K562 (cell line): ENCODE measurements around the gene TOMM6. TPM values are rescaled to one million over a fixed set of nuclear protein-coding genes. Genes with fewer than 3 reads are reported as not detected.
A peak's percentile ranks its signal among the peaks of the same experiment; 100 is the strongest.

ENCODE experiments used
- BCOR ChIP-seq: fragments of 450-650 bp; IDR thresholded peaks from 2 replicates; pipeline ENCODE4 v1.6.1; 2016
- L3MBTL2 ChIP-seq: fragments of 450-650 bp; IDR thresholded peaks from 2 replicates; pipeline ENCODE4 v1.6.1; 2016; ENCODE audit warnings: mild to moderate bottlenecking, moderate library complexity
- MCM7 ChIP-seq, 2 experiments: fragments of 450-650 bp; IDR thresholded peaks; 2 replicates each; pipeline ENCODE4 v1.6.1; 2016 to 2018
- MIER1 ChIP-seq: fragments of 450-650 bp; IDR thresholded peaks from 2 replicates; pipeline ENCODE4 v1.6.1; 2016; ENCODE audit warnings: antibody characterized with exemption, mild to moderate bottlenecking, low read depth
- POU5F1 ChIP-seq: fragments of 150-350 bp; IDR thresholded peaks from 2 replicates; pipeline ENCODE4 v1.6.1; 2014; ENCODE audit warnings: borderline replicate concordance, low read length, low read depth, mild to moderate bottlenecking; ENCODE audit not compliant: partially characterized antibody
- SMAD3 ChIP-seq: fragments of 450-650 bp; formaldehyde crosslinking; conservative IDR thresholded peaks from 2 replicates; pipeline ENCODE4 v1.4.0; 2020; ENCODE audit warnings: mild to moderate bottlenecking
- XRCC4 ChIP-seq: IDR thresholded peaks from one replicate; pipeline ENCODE4 v1.6.1; 2011; ENCODE audit not compliant: insufficient read depth, insufficient read length; ENCODE audit errors: extremely low read depth
- ZNF175 ChIP-seq: fragments of 200-800 bp; sonication (Bioruptor generic); IDR thresholded peaks from 2 replicates; pipeline ENCODE4 v1.6.1; 2016; ENCODE audit warnings: low read depth, mild to moderate bottlenecking, missing genetic modification characterization, missing compliant biosample characterization
- ZNF695 ChIP-seq: fragments of 450-650 bp; formaldehyde crosslinking; IDR thresholded peaks from 2 replicates; pipeline ENCODE4 v1.4.0; 2020; ENCODE audit warnings: mild to moderate bottlenecking, moderate library complexity
- ZNF778 ChIP-seq: fragments of 450-650 bp; formaldehyde crosslinking; IDR thresholded peaks from 2 replicates; pipeline ENCODE4 v1.4.0; 2020; ENCODE audit warnings: mild to moderate bottlenecking, moderate library complexity
- polyA plus RNA-seq, 8 experiments: library from polyadenylated mRNA; depleted of rRNA in 4 of 8; stranded (reverse) in 5 of 8; unstranded in 3 of 8; fragments of >200 nt; fragmentation: Nextera tagmentation in 2 of 8; fragmentation: Illumina TruSeq in 1 of 8; extraction: Ambion mirVana in 2 of 8; extraction: Trizol in 1 of 8; gene quantifications; 2 replicates each; pipeline versions ENCODE4 v1.2.1 to v1.2.3, GENCODE V29; 2011 to 2014; ENCODE audit warnings: inconsistent platforms in 1 of 8, missing spikeins in 1 of 8
- total RNA-seq, 7 experiments: library from RNA; depleted of rRNA in 6 of 7; stranded (reverse); fragments of >200 nt in 6 of 7; fragmentation: Illumina TruSeq in 2 of 7; extraction: Trizol in 2 of 7; gene quantifications; 2 replicates each; pipeline versions ENCODE4 v1.2.1 to v1.2.3, GENCODE V29; 2011 to 2021; ENCODE audit warnings: low replicate concordance in 1 of 7
- TF ChIP-seq, protein P1 (sequence below): fragments of 250-450 bp; sonication (Bioruptor Pico); IDR thresholded peaks from 2 replicates; pipeline ENCODE4 v1.9.0; 2021; ENCODE audit warnings: mild to moderate bottlenecking, inconsistent platforms
- TF ChIP-seq, protein P2 (sequence below): fragments of 450-650 bp; IDR thresholded peaks from 2 replicates; pipeline ENCODE4 v1.6.1; 2017; ENCODE audit warnings: antibody characterized with exemption, mild to moderate bottlenecking
- TF ChIP-seq, protein P3 (sequence below): fragments of 450-650 bp; IDR thresholded peaks from 2 replicates; pipeline ENCODE4 v1.6.1; 2016; ENCODE audit warnings: low read depth

Gene TOMM6
- total and polyA plus RNA-seq, 9 of the 15 experiments (the other 6 are each of a cell fraction or from before 2014, with no cell fraction given), result 380 to 2,097 (median 1,065) TPM

DNA sequence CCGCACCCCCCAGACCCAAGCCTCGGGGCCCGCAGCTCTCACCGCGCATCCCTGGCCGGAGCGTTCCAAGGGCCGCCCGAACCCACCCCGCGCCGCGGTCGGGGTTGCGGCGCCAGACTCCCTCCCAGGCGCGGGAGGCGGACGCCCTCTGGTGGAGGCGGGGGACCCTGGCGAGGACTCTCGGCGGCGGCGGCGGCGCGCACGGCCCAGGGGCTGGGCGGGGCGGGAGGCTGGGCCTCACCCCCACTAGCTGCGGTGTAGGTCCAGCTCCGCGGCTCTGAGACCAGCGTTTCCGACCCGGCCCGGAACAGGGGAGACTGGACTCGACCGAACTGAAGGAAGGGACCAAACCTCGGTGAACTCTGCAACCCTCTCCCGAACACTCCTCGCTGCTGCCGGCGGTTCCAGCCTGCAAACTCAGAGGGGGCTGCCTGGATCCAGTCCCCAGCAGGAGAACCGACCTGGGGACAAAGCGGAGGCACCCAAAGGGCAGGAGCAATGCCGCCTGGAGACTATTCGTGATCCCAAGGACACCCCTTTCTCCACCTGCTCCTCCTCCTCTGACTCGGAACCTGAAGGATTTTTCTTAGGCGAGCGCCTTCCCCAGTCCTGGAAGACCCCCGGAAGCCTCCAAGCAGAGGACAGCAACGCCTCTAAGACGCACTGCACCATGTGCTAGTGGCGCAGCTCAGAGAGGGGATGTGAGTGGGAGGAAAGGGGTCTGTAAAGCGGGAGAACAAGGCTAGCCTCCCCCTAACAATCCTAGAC is 859 bp upstream of the TOMM6 start (continued):
- TF ChIP-seq, protein P1, sequence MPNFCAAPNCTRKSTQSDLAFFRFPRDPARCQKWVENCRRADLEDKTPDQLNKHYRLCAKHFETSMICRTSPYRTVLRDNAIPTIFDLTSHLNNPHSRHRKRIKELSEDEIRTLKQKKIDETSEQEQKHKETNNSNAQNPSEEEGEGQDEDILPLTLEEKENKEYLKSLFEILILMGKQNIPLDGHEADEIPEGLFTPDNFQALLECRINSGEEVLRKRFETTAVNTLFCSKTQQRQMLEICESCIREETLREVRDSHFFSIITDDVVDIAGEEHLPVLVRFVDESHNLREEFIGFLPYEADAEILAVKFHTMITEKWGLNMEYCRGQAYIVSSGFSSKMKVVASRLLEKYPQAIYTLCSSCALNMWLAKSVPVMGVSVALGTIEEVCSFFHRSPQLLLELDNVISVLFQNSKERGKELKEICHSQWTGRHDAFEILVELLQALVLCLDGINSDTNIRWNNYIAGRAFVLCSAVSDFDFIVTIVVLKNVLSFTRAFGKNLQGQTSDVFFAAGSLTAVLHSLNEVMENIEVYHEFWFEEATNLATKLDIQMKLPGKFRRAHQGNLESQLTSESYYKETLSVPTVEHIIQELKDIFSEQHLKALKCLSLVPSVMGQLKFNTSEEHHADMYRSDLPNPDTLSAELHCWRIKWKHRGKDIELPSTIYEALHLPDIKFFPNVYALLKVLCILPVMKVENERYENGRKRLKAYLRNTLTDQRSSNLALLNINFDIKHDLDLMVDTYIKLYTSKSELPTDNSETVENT (CRISPR knock-in tag), result peak; percentile 34; the same call in 1 of the 2 replicates
- no peak for TF ChIP-seq POU5F1
- TF ChIP-seq ZNF778 (CRISPR knock-in tag), result no peak
- no peak; the same call in 1 of the 2 replicates for TF ChIP-seq L3MBTL2
- no peak for TF ChIP-seq ZNF695
- no peak for TF ChIP-seq SMAD3 (CRISPR knock-in tag)
- TF ChIP-seq ZNF175 (CRISPR knock-in tag), result no peak
- TF ChIP-seq BCOR, result no peak
- no peak for TF ChIP-seq MCM7 (IDR thresholded peaks at IDR 0.05)
- TF ChIP-seq, protein P2, sequence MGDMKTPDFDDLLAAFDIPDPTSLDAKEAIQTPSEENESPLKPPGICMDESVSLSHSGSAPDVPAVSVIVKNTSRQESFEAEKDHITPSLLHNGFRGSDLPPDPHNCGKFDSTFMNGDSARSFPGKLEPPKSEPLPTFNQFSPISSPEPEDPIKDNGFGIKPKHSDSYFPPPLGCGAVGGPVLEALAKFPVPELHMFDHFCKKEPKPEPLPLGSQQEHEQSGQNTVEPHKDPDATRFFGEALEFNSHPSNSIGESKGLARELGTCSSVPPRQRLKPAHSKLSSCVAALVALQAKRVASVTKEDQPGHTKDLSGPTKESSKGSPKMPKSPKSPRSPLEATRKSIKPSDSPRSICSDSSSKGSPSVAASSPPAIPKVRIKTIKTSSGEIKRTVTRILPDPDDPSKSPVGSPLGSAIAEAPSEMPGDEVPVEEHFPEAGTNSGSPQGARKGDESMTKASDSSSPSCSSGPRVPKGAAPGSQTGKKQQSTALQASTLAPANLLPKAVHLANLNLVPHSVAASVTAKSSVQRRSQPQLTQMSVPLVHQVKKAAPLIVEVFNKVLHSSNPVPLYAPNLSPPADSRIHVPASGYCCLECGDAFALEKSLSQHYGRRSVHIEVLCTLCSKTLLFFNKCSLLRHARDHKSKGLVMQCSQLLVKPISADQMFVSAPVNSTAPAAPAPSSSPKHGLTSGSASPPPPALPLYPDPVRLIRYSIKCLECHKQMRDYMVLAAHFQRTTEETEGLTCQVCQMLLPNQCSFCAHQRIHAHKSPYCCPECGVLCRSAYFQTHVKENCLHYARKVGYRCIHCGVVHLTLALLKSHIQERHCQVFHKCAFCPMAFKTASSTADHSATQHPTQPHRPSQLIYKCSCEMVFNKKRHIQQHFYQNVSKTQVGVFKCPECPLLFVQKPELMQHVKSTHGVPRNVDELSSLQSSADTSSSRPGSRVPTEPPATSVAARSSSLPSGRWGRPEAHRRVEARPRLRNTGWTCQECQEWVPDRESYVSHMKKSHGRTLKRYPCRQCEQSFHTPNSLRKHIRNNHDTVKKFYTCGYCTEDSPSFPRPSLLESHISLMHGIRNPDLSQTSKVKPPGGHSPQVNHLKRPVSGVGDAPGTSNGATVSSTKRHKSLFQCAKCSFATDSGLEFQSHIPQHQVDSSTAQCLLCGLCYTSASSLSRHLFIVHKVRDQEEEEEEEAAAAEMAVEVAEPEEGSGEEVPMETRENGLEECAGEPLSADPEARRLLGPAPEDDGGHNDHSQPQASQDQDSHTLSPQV, result no peak
- TF ChIP-seq MIER1, result peak; percentile 78
- TF ChIP-seq XRCC4, result no peak
- TF ChIP-seq, protein P3, sequence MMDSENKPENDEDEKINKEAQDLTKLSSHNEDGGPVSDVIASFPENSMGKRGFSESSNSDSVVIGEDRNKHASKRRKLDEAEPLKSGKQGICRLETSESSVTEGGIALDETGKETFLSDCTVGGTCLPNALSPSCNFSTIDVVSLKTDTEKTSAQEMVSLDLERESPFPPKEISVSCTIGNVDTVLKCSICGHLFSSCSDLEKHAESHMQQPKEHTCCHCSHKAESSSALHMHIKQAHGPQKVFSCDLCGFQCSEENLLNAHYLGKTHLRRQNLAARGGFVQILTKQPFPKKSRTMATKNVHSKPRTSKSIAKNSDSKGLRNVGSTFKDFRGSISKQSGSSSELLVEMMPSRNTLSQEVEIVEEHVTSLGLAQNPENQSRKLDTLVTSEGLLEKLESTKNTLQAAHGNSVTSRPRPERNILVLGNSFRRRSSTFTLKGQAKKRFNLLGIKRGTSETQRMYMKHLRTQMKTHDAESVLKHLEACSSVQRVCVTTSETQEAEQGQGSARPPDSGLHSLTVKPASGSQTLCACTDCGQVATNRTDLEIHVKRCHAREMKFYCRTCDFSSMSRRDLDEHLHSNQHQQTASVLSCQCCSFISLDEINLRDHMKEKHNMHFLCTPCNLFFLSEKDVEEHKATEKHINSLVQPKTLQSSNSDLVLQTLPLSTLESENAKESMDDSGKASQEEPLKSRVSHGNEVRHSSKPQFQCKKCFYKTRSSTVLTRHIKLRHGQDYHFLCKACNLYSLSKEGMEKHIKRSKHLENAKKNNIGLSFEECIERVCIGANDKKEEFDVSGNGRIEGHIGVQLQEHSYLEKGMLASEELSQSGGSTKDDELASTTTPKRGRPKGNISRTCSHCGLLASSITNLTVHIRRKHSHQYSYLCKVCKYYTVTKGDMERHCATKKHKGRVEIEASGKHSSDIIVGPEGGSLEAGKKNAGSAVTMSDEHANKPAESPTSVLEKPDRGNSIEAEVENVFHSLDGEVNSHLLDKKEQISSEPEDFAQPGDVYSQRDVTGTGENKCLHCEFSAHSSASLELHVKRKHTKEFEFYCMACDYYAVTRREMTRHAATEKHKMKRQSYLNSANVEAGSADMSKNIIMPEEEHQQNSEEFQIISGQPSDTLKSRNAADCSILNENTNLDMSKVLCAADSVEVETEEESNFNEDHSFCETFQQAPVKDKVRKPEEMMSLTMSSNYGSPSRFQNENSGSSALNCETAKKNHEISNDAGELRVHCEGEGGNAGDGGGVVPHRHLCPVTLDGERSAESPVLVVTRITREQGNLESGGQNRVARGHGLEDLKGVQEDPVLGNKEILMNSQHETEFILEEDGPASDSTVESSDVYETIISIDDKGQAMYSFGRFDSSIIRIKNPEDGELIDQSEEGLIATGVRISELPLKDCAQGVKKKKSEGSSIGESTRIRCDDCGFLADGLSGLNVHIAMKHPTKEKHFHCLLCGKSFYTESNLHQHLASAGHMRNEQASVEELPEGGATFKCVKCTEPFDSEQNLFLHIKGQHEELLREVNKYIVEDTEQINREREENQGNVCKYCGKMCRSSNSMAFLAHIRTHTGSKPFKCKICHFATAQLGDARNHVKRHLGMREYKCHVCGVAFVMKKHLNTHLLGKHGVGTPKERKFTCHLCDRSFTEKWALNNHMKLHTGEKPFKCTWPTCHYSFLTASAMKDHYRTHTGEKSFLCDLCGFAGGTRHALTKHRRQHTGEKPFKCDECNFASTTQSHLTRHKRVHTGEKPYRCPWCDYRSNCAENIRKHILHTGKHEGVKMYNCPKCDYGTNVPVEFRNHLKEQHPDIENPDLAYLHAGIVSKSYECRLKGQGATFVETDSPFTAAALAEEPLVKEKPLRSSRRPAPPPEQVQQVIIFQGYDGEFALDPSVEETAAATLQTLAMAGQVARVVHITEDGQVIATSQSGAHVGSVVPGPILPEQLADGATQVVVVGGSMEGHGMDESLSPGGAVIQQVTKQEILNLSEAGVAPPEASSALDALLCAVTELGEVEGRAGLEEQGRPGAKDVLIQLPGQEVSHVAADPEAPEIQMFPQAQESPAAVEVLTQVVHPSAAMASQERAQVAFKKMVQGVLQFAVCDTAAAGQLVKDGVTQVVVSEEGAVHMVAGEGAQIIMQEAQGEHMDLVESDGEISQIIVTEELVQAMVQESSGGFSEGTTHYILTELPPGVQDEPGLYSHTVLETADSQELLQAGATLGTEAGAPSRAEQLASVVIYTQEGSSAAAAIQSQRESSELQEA, result no peak
